PC-9 (cell line): ENCODE data around the gene TP53TG3B.
"Not testable (repeated sequence)": the region's sequence is repeated elsewhere in the genome, so short reads cannot be mapped to it uniquely, and the experiment has no call there.

Experiments
- EZH2 ChIP-seq: fragments of 200-600 bp; sonication (generic); IDR thresholded peaks from 2 replicates; pipeline ENCODE4 v1.8.0; 2017; ENCODE audit warnings: antibody characterized with exemption, low read depth
- TF ChIP-seq, protein P1 (sequence below): fragments of 200-600 bp; sonication (generic); conservative IDR thresholded peaks from 2 replicates; pipeline ENCODE4 v1.6.1; 2017; ENCODE audit warnings: mixed run types, antibody characterized with exemption, mild to moderate bottlenecking, moderate library complexity

DNA sequence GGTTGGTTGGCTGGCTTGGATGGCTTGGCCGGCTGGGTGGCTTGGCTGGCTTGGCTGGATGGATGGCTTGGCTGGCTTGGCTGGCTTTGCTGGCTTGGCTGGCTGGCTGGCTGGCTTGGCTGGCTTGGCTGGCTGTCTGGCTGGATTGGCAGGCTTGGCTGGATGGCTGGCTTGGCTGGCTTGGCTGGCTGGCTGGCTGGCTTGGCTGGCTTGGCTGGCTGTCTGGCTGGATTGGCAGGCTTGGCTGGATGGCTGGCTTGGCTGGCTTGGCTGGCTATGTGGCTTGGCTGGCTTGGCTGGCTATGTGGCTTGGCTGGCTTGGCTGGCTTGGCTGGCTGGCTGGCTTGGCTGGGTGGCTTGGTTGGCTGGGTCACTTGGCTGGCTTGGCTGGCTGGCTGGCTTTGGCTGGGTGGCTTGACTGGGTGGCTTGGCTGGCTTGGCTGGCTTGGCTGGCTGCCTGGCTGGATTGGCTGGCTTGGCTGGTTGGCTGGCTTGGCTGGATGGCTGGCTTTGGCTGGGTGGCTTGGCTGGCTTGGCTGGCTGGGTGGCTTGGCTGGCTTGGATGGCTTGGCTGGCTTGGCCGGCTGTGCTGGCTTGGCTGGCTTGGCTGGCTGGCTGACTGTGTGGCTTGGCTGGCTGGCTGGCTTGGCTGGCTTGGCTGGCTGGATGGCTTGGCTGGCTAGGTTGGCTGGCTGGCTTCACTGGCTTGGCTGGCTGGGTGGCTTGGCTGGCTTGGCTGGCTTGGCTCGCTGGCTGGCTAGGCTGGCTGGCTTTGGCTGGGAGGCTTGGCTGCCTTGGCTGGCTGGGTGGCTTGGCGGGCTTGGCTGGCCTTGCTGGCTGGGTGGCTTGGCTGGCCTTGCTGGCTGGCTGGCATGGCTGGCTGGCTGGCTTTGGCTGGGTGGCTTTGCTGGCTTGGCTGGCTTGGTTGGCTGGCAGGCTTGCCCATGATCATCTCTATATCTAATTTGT is 21.3 kb upstream of the TP53TG3B start:
- TF ChIP-seq, protein P1, sequence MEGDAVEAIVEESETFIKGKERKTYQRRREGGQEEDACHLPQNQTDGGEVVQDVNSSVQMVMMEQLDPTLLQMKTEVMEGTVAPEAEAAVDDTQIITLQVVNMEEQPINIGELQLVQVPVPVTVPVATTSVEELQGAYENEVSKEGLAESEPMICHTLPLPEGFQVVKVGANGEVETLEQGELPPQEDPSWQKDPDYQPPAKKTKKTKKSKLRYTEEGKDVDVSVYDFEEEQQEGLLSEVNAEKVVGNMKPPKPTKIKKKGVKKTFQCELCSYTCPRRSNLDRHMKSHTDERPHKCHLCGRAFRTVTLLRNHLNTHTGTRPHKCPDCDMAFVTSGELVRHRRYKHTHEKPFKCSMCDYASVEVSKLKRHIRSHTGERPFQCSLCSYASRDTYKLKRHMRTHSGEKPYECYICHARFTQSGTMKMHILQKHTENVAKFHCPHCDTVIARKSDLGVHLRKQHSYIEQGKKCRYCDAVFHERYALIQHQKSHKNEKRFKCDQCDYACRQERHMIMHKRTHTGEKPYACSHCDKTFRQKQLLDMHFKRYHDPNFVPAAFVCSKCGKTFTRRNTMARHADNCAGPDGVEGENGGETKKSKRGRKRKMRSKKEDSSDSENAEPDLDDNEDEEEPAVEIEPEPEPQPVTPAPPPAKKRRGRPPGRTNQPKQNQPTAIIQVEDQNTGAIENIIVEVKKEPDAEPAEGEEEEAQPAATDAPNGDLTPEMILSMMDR: not testable (repeated sequence)
- TF ChIP-seq EZH2: not testable (repeated sequence)
